ENCODE data around the gene MAP3K7CL. TPM values are rescaled to one million over a fixed set of nuclear protein-coding genes. Genes with fewer than 3 reads are reported as not detected.

Gene MAP3K7CL
- total and polyA plus RNA-seq, 8 donors, result 2.0 to 7.3 (median 3.0) TPM

GRCh38 chr21:29144736-29145353 lies 14.4 kb downstream of the MAP3K7CL start:
- no peaks in the 10 kb centered on the region for H3K9me3 ChIP-seq
- FAIRE-seq (no peak), DNase-seq (no peak), ATAC-seq (peak in 1 of 4 donors; percentile 28)
- intact Hi-C loops (cut with DNase I), result no loop called here
- H3K27me3 ChIP-seq, result no peaks in the 10 kb centered on the region
- no peak for TF ChIP-seq CTCF (IDR thresholded peaks at IDR 0.05)
- WGBS, 2 donors, result 59 to 64% methylated on average over 2 of the region's 2 CpGs
- H3K4me1 ChIP-seq, result peaks cover 0 to 10% (median 5%) of the 10 kb centered on the region in 3 donors
- no peak overlapping the region for H3K4me3 ChIP-seq
- H3K27ac ChIP-seq, result peak overlapping the region in 2 of 4 donors; percentile 13 to 24
- H3K36me3 ChIP-seq, result no peaks in the 10 kb centered on the region

GRCh38 chr21:29145354-29145782 lies 14.9 kb downstream of the MAP3K7CL start:
- no peak for DNase-seq
- no peak for TF ChIP-seq CTCF (IDR thresholded peaks at IDR 0.05)
- Histone ChIP-seq H3K4me1 (peaks cover 0 to 10% (median 5%) of the 10 kb centered on the region in 3 donors), H3K9me3 (no peaks in the 10 kb centered on the region), H3K27me3 (no peaks in the 10 kb centered on the region), H3K27ac (peak overlapping the region in 2 of 4 donors; percentile 24 to 25), H3K36me3 (no peaks in the 10 kb centered on the region), H3K4me3 (no peak overlapping the region)
- ATAC-seq, result peak; percentile 43 to 78 (median 68)
- FAIRE-seq, result peak; percentile 17
- 48 to 51% methylated on average over 5 of the region's 5 CpGs for WGBS, 2 donors
- intact Hi-C loops (cut with DNase I), result no loop called here

GRCh38 chr21:29145852-29146453 lies 15.5 kb downstream of the MAP3K7CL start:
- no peak for FAIRE-seq
- TF ChIP-seq CTCF (IDR thresholded peaks at IDR 0.05), result no peak
- intact Hi-C loops (cut with DNase I), result no loop called here
- no peak for DNase-seq
- no peaks in the 10 kb centered on the region for H3K27me3 ChIP-seq
- peaks cover 0 to 10% (median 5%) of the 10 kb centered on the region in 3 donors for H3K4me1 ChIP-seq
- H3K27ac ChIP-seq, result peak overlapping the region in 2 of 4 donors; percentile 24 to 25
- no peaks in the 10 kb centered on the region for H3K9me3 ChIP-seq
- whole genome bisulfite sequencing, 2 donors, result 51 to 52% methylated on average over 7 of the region's 7 CpGs
- ATAC-seq, result peak in 1 of 4 donors; percentile 31
- no peaks in the 10 kb centered on the region for H3K36me3 ChIP-seq
- H3K4me3 ChIP-seq, result no peak overlapping the region

GRCh38 chr21:29146726-29147125 lies 16.3 kb downstream of the MAP3K7CL start:
- no peak for ATAC-seq
- Histone ChIP-seq H3K27ac (no peak overlapping the region), H3K4me1 (peaks cover 0 to 10% (median 5%) of the 10 kb centered on the region in 3 donors), H3K9me3 (no peaks in the 10 kb centered on the region), H3K4me3 (no peak overlapping the region), H3K36me3 (no peaks in the 10 kb centered on the region), H3K27me3 (no peaks in the 10 kb centered on the region)
- intact Hi-C loops (cut with DNase I), result no loop called here
- TF ChIP-seq CTCF (IDR thresholded peaks at IDR 0.05), result no peak
- 48 to 55% methylated on average over 1 of the region's 1 CpG for WGBS, 2 donors
- FAIRE-seq, result no peak
- DNase-seq, result no peak

- H3K27ac ChIP-seq, result no peak overlapping the region
- ATAC-seq (no peak), DNase-seq (no peak), FAIRE-seq (no peak)
- H3K9me3 ChIP-seq, result no peaks in the 10 kb centered on the region
- peaks cover 0 to 10% (median 5%) of the 10 kb centered on the region in 3 donors for H3K4me1 ChIP-seq
- TF ChIP-seq CTCF (IDR thresholded peaks at IDR 0.05), result no peak
- 89 to 95% methylated on average over 5 of the region's 5 CpGs for WGBS, 2 donors
- no peaks in the 10 kb centered on the region for H3K36me3 ChIP-seq
- H3K4me3 ChIP-seq, result no peak overlapping the region
- H3K27me3 ChIP-seq, result no peaks in the 10 kb centered on the region
- intact Hi-C loops (cut with DNase I), result no loop called here
Measured at GRCh38 chr21:29148530-29148929, 18.1 kb downstream of the MAP3K7CL start.
